ENCODE data around the gene RPGRIP1L. TPM values are rescaled to one million over a fixed set of nuclear protein-coding genes. Genes with fewer than 3 reads are reported as not detected.

Gene RPGRIP1L
- total RNA-seq, 1 donor from 2014 or later = 19.9 TPM

DNA sequence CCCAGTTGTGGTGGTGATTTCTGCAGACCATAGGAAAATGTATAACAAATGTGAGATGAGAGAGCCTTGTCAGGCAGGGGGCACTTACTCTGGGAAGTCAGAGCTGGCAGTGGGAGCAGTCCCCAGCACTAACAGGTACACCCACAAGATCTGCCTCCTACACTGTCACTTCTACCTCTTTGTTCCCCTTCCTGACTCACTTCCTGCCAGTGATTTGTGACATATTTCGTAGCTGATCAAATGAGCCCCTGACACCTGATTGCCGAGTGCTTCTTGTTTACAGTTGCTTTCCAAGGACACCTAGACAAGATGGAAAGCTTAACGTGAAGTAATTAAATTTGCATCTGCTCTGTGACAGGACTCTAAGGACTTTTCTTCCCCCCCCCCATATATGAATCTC is 40.8 kb upstream of the RPGRIP1L start:
- no peaks in the 10 kb centered on the region for H3K27me3 Mint-ChIP-seq
- peaks cover 40% of the 10 kb centered on the region for H3K4me1 Mint-ChIP-seq (ENCODE audit: low read depth)
- DNase-seq (ENCODE audit: low spot score, unreplicated experiment) = no peak
- no peak overlapping the region for H3K4me3 Mint-ChIP-seq (ENCODE audit: low read depth)
- TF ChIP-seq, protein P1, sequence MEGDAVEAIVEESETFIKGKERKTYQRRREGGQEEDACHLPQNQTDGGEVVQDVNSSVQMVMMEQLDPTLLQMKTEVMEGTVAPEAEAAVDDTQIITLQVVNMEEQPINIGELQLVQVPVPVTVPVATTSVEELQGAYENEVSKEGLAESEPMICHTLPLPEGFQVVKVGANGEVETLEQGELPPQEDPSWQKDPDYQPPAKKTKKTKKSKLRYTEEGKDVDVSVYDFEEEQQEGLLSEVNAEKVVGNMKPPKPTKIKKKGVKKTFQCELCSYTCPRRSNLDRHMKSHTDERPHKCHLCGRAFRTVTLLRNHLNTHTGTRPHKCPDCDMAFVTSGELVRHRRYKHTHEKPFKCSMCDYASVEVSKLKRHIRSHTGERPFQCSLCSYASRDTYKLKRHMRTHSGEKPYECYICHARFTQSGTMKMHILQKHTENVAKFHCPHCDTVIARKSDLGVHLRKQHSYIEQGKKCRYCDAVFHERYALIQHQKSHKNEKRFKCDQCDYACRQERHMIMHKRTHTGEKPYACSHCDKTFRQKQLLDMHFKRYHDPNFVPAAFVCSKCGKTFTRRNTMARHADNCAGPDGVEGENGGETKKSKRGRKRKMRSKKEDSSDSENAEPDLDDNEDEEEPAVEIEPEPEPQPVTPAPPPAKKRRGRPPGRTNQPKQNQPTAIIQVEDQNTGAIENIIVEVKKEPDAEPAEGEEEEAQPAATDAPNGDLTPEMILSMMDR (IDR thresholded peaks at IDR 0.05; ENCODE audit: unreplicated experiment) = no peak
- peak overlapping the region; percentile 54 for H3K27ac Mint-ChIP-seq
- H3K9me3 Mint-ChIP-seq (ENCODE audit: low read depth) = peaks cover 9% of the 10 kb centered on the region
- peaks cover 3% of the 10 kb centered on the region for H3K36me3 Mint-ChIP-seq (ENCODE audit: insufficient read depth)

DNA sequence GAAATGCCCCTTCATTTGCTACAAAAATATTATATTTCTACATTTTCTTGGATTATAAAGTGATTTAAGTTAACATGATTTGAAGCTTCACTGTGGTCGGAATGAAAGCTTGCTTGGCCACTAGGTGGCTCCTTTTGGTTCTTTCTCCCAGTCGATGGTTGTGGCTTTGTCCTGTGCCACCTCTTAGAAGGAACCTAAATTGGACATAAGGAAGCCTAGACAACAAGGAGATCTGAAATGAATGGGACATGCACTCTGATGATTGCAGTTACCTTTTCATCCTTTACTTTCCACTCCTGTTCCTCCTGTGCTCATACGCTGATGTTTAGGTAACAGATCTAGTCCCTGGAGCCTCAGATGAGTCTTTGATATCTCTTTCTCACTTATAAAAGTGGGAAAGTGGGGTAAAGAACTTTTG is 39.5 kb upstream of the RPGRIP1L start:
- Mint-ChIP-seq H3K9me3 (ENCODE audit: low read depth) (peaks cover 9% of the 10 kb centered on the region), H3K27ac (no peak overlapping the region), H3K27me3 (no peaks in the 10 kb centered on the region), H3K4me3 (ENCODE audit: low read depth) (no peak overlapping the region), H3K36me3 (ENCODE audit: insufficient read depth) (peaks cover 3% of the 10 kb centered on the region), H3K4me1 (ENCODE audit: low read depth) (peaks cover 40% of the 10 kb centered on the region)
- no peak for DNase-seq (ENCODE audit: low spot score, unreplicated experiment)
- TF ChIP-seq, protein P1 (IDR thresholded peaks at IDR 0.05; ENCODE audit: unreplicated experiment) = peak; percentile 60

- DNase-seq (ENCODE audit: low spot score, unreplicated experiment) = no peak
- Mint-ChIP-seq H3K36me3 (ENCODE audit: insufficient read depth) (no peaks in the 10 kb centered on the region), H3K4me3 (ENCODE audit: low read depth) (no peak overlapping the region), H3K27me3 (no peaks in the 10 kb centered on the region), H3K27ac (no peak overlapping the region), H3K9me3 (ENCODE audit: low read depth) (no peaks in the 10 kb centered on the region), H3K4me1 (ENCODE audit: low read depth) (peaks cover 39% of the 10 kb centered on the region)
- TF ChIP-seq, protein P1 (IDR thresholded peaks at IDR 0.05; ENCODE audit: unreplicated experiment) = no peak
These were observed 37.9 kb upstream of the RPGRIP1L start for GRCh38 chr16:53741546-53741945.

GRCh38 chr16:53740933-53741531 is 37.4 kb upstream of the RPGRIP1L start:
- H3K4me3 Mint-ChIP-seq (ENCODE audit: low read depth) = no peak overlapping the region
- peaks cover 39% of the 10 kb centered on the region for H3K4me1 Mint-ChIP-seq (ENCODE audit: low read depth)
- H3K27me3 Mint-ChIP-seq = no peaks in the 10 kb centered on the region
- no peaks in the 10 kb centered on the region for H3K9me3 Mint-ChIP-seq (ENCODE audit: low read depth)
- H3K27ac Mint-ChIP-seq = no peak overlapping the region
- DNase-seq (ENCODE audit: low spot score, unreplicated experiment) = no peak
- TF ChIP-seq, protein P1 (IDR thresholded peaks at IDR 0.05; ENCODE audit: unreplicated experiment) = no peak
- no peaks in the 10 kb centered on the region for H3K36me3 Mint-ChIP-seq (ENCODE audit: insufficient read depth)

GRCh38 chr16:53740476-53740875 is 36.8 kb upstream of the RPGRIP1L start:
- TF ChIP-seq, protein P1 (IDR thresholded peaks at IDR 0.05; ENCODE audit: unreplicated experiment) = no peak
- no peaks in the 10 kb centered on the region for H3K36me3 Mint-ChIP-seq (ENCODE audit: insufficient read depth)
- no peak for DNase-seq (ENCODE audit: low spot score, unreplicated experiment)
- H3K4me3 Mint-ChIP-seq (ENCODE audit: low read depth) = no peak overlapping the region
- H3K9me3 Mint-ChIP-seq (ENCODE audit: low read depth) = no peaks in the 10 kb centered on the region
- H3K4me1 Mint-ChIP-seq (ENCODE audit: low read depth) = peaks cover 36% of the 10 kb centered on the region
- H3K27ac Mint-ChIP-seq = no peak overlapping the region
- H3K27me3 Mint-ChIP-seq = no peaks in the 10 kb centered on the region

All from progenitor cell of endocrine pancreas (in vitro differentiated cells).